H1 (cell line): ENCODE measurements around the gene GSK3B. TPM values are rescaled to one million over a fixed set of nuclear protein-coding genes. Genes with fewer than 3 reads are reported as not detected.

Experiments
- ASH2L ChIP-seq: fragments of 200-600, 300-600 bp; sonication (generic); IDR thresholded peaks from one replicate; pipeline ENCODE4 v1.7.1; 2017; ENCODE audit warnings: low read length
- BCL11A ChIP-seq, 2 experiments: IDR thresholded peaks; one replicate each; pipeline ENCODE4 v1.6.1; 2011; ENCODE audit warnings: low read depth in 2 of 2, low read length in 2 of 2, mild to moderate bottlenecking in 2 of 2
- BRCA1 ChIP-seq: IDR thresholded peaks from 2 replicates; pipeline ENCODE4 v1.6.1; 2012; ENCODE audit warnings: low read depth, low read length, improper control_type of control experiment
- CBX8 ChIP-seq: fragments of 300-800, 300-1000 bp; sonication (generic); IDR thresholded peaks from 2 replicates; pipeline ENCODE4 v1.7.1; 2016; ENCODE audit warnings: low read depth, low read length, borderline replicate concordance
- CHD2 ChIP-seq: IDR thresholded peaks from 2 replicates; pipeline ENCODE4 v1.6.1; 2012; ENCODE audit warnings: low read length, improper control_type of control experiment
- CTBP2 ChIP-seq: IDR thresholded peaks from 2 replicates; pipeline ENCODE4 v1.7.0; 2011; ENCODE audit warnings: borderline replicate concordance, mild to moderate bottlenecking, moderate library complexity, mixed read lengths, low read length; ENCODE audit not compliant: insufficient read depth, insufficient read length
- CTCF ChIP-seq, 3 experiments: IDR thresholded peaks; 1 replicate in 2 of 3; 2 replicates in 1 of 3; pipeline versions ENCODE4 v1.5.1 to v1.6.1; 2011; ENCODE audit warnings: low read length in 3 of 3, mild to moderate bottlenecking in 3 of 3, inconsistent platforms in 2 of 3, low read depth in 1 of 3, moderate library complexity in 1 of 3; ENCODE audit not compliant: insufficient read depth in 1 of 3; ENCODE audit errors: control extremely low read depth in 1 of 3
- EP300 ChIP-seq, 2 experiments: IDR thresholded peaks; 1 replicate in 1 of 2; 2 replicates in 1 of 2; pipeline ENCODE4 v1.6.1; 2011 to 2012; ENCODE audit warnings: low read depth in 2 of 2, low read length in 2 of 2, mild to moderate bottlenecking in 2 of 2, borderline replicate concordance in 1 of 2, inconsistent platforms in 1 of 2, moderate library complexity in 1 of 2
- EZH2 ChIP-seq: fragments of 200-600 bp; sonication (generic); IDR thresholded peaks from 2 replicates; pipeline ENCODE4 v1.7.1; 2012; ENCODE audit warnings: low read depth, mild to moderate bottlenecking, moderate library complexity, low read length, inconsistent platforms; ENCODE audit not compliant: severe bottlenecking
- GABPA ChIP-seq: IDR thresholded peaks from 2 replicates; pipeline ENCODE4 v1.6.1; 2011; ENCODE audit warnings: mild to moderate bottlenecking, low read length, moderate library complexity, borderline replicate concordance; ENCODE audit not compliant: insufficient read depth
- GTF2F1 ChIP-seq: IDR thresholded peaks from 2 replicates; pipeline ENCODE4 v1.6.1; 2012; ENCODE audit warnings: low read depth, low read length, improper control_type of control experiment, borderline replicate concordance
- HDAC2 ChIP-seq, 2 experiments: fragments of 300-600 bp in 1 of 2; sonication (generic) in 1 of 2; IDR thresholded peaks; 2 replicates each; pipeline ENCODE4 v1.6.1; 2011 to 2012; ENCODE audit warnings: low read depth in 2 of 2, low read length in 2 of 2, mild to moderate bottlenecking in 2 of 2, moderate library complexity in 2 of 2, borderline replicate concordance in 1 of 2, inconsistent platforms in 1 of 2
- JUN ChIP-seq: IDR thresholded peaks from 2 replicates; pipeline ENCODE4 v1.6.1; 2011; ENCODE audit warnings: low read depth, mild to moderate bottlenecking, improper control_type of control experiment, low read length
- RAD21 ChIP-seq, 2 experiments: IDR thresholded peaks in 1 of 2; conservative IDR thresholded peaks in 1 of 2; 2 replicates each; pipeline ENCODE4 v1.6.1; 2011; ENCODE audit warnings: low read depth in 2 of 2, low read length in 2 of 2, improper control_type of control experiment in 1 of 2, inconsistent platforms in 1 of 2, mild to moderate bottlenecking in 1 of 2, moderate library complexity in 1 of 2
- RFX5 ChIP-seq: IDR thresholded peaks from 2 replicates; pipeline ENCODE4 v1.6.1; 2011; ENCODE audit warnings: low read depth, low read length, improper control_type of control experiment, borderline replicate concordance
- SIX5 ChIP-seq: IDR thresholded peaks from 2 replicates; pipeline ENCODE4 v1.6.1; 2011; ENCODE audit warnings: mild to moderate bottlenecking, low read depth, low read length
- SUZ12 ChIP-seq: fragments of 200-600 bp; sonication (generic); IDR thresholded peaks from 2 replicates; pipeline ENCODE4 v1.6.1; 2012; ENCODE audit warnings: mild to moderate bottlenecking, inconsistent platforms, low read length, moderate library complexity, mixed read lengths
- TAF7 ChIP-seq: optimal IDR thresholded peaks from 2 replicates; pipeline ENCODE3; 2011; ENCODE audit warnings: low read depth, mild to moderate bottlenecking, inconsistent platforms, low read length, moderate library complexity, borderline replicate concordance
- polyA plus RNA-seq, 7 experiments: library from polyadenylated mRNA; depleted of rRNA in 3 of 7; stranded (reverse) in 5 of 7; unstranded in 2 of 7; fragments of >200 nt in 5 of 7; fragments of 200-250 nt in 2 of 7; gene quantifications; 1 replicate in 5 of 7; 2 replicates in 1 of 7; 4 replicates in 1 of 7; pipeline versions ENCODE4 v1.2.1 to v1.2.3, GENCODE V29; 2011 to 2013; ENCODE audit warnings: missing spikeins in 2 of 7, mixed read lengths in 2 of 7
- total RNA-seq: library from RNA; stranded (reverse); fragmentation: NEBNext Ultra II Directional; extraction: Animal tissue kit (Norgen Biotek cat#: 25700); gene quantifications from 2 replicates; pipeline ENCODE4 v1.2.1, GENCODE V29; 2021
- TF ChIP-seq, protein P1 (sequence below): IDR thresholded peaks from 2 replicates; pipeline ENCODE4 v1.6.1; 2012; ENCODE audit warnings: inconsistent platforms

Gene GSK3B
- total and polyA plus RNA-seq, 2 of the 8 experiments (the other 6 are each of a cell fraction or from before 2014, with no cell fraction given) = 24.2 to 50.7 TPM

DNA sequence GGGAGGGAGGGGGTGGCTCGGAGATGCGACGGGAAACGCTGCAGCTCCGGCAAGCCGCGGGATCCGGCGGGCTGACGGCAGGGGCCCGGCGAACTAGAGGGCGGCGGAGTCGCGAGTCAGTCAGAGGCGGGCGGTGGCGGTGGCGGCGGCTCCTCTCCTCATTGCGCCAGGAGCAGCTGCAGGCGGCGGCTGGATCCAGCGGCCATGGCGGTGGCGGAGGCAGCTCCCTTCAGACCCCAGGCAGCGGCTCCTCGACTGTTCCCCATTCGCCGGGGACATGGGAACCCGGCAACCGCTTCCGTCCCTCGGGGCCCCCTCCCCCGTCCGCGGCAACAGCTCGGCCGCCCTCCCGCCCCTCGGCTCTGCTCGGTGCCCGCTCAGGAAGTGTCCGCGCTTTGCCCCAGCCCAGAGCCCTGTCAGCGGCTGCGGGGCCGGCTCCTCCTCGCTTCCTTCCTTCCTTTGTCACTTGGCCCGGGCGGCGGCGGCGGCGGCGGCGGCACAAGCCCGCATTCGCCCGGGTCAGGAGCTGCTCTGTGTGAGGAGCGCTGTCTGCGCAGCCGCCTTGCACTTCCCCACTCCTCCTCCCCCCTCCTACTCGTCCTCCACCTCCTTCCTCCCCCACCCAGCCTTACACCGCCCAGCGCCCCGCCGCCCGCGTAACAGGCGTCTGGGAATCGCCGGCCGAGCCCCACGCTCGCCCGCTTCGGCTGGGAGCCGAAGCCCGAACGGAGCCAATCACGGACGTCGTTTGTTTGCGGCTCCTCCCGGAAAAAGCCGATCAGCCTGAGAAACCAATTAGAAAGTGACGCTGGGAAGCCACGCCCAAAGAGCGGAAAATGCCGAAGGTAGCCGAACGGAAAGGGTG lies at the start of gene GSK3B (continued):
- TF ChIP-seq GTF2F1 (no peak), TAF7 (no peak), RAD21 (IDR thresholded peaks at IDR 0.05 in 1 of 2, conservative IDR thresholded peaks at IDR 0.05 in 1 of 2; ENCODE audit: low read depth in 2 of 2, low read length in 2 of 2) (no peak), SIX5 (no peak), CTBP2 (peak; percentile 40), EZH2 (no peak), EP300 (IDR thresholded peaks at IDR 0.05; ENCODE audit: borderline replicate concordance in 1 of 2, low read depth in 2 of 2, low read length in 2 of 2) (no peak), BCL11A (IDR thresholded peaks at IDR 0.05; ENCODE audit: low read depth in 2 of 2, low read length in 2 of 2) (no peak), BRCA1 (no peak), ASH2L (peak; percentile 96), HDAC2 (IDR thresholded peaks at IDR 0.05; ENCODE audit: borderline replicate concordance in 1 of 2, low read depth in 2 of 2, low read length in 2 of 2) (no peak), SUZ12 (no peak), CHD2 (no peak), RFX5 (no peak), CBX8 (no peak), CTCF (IDR thresholded peaks at IDR 0.05; ENCODE audit: control extremely low read depth in 1 of 3, insufficient read depth in 1 of 3, low read depth in 1 of 3, low read length in 3 of 3) (no peak), GABPA (no peak), JUN (no peak)
- TF ChIP-seq, protein P1, sequence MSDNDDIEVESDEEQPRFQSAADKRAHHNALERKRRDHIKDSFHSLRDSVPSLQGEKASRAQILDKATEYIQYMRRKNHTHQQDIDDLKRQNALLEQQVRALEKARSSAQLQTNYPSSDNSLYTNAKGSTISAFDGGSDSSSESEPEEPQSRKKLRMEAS = 0 out of 2 replicates have a peak, but pooled peaks have one; percentile 12
